ENCODE results near the gene TMSB15A. TPM values are rescaled to one million over a fixed set of nuclear protein-coding genes. Genes with fewer than 3 reads are reported as not detected.
"Not testable (repeated sequence)": the region's sequence is repeated elsewhere in the genome, so short reads cannot be mapped to it uniquely, and the experiment has no call there.

TMSB15A gene
- total RNA-seq = 1 to 10 TPM in 1 of 2 donors, not detected in 1; 1.1 TPM

DNA sequence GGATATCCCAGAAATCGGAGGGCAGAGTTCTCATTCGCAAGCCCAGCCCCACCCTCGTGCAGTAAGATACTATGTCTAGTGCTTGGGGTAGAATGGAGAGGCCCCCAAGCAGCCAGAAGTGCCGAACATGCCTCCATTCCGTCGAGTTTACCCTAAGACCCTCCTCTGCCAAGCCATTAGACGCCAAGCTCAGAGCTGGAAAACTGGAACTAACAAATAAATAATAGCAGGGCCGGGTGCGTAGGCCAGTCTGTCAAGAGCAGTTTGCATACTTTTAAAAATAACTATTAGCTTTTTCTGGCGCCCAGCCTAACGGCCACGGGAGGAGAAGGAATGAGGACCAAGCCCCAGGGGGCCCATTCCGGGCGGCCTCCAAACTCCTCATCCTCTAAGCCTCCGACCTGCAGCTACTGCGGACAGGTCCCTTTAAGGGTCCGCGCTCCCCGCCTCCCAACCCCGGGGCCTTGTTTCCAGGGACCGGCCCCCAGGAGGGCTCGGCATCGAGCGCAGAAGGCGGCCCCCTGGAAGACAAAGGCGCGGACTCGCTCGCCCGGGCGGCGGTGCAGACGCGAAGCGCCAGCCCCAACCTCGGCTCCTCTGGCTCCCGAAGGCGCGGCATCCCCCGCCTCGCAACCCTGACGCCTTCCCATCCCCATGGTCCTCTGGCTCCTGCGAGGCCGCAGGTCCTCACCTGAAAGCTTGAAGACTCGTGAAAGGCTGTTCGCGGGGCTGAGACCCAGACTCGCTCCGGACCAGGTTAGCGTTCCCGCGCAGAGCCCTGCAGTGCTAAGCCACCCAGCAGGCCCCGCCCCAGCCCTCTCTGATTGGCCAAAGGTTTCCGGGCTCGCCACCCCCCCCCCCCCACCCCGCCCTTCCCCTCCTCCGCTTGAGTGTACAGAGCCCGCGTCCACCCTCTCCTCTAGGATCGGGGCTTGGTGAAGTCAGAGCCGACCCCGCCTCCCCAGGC lies at the start of gene TMSB15A:
Gene TMSB15A (minus strand): TSS at position 765 of the 967 bp plus-strand sequence.
- no peak within 1 kb of the TSS for H3K27ac ChIP-seq
- H3K4me3 ChIP-seq = peak within 1 kb of the TSS; percentile 73
- H3K9me3 ChIP-seq = no peaks in the 10 kb centered on the region
- no peak for TF ChIP-seq CTCF (IDR thresholded peaks at IDR 0.05)
- peak; percentile 65 for ATAC-seq (ENCODE audit: insufficient number of reproducible peaks, low FRiP score, low read depth)
- no peaks in the 10 kb centered on the region for H3K27me3 ChIP-seq (replicated peaks; ENCODE audit: insufficient read depth)
- peaks cover 0 to 7% of the 10 kb centered on the region in 2 donors for H3K4me1 ChIP-seq (ENCODE audit: control insufficient read depth in 1 of 2, low read depth in 2 of 2)
- DNase-seq (ENCODE audit: low spot score) = peak; percentile 17
- no peaks in the 10 kb centered on the region for H3K36me3 ChIP-seq

- Histone ChIP-seq H3K27ac (no peak overlapping the region), H3K4me3 (no peak overlapping the region), H3K4me1 (ENCODE audit: control insufficient read depth in 1 of 2, low read depth in 2 of 2) (no peaks in the 10 kb centered on the region), H3K9me3 (no peaks in the 10 kb centered on the region), H3K36me3 (no peaks in the 10 kb centered on the region), H3K27me3 (replicated peaks; ENCODE audit: insufficient read depth) (no peaks in the 10 kb centered on the region)
- ATAC-seq (ENCODE audit: insufficient number of reproducible peaks, low FRiP score, low read depth) (no peak), DNase-seq (ENCODE audit: low spot score) (no peak)
- no peak for TF ChIP-seq CTCF (IDR thresholded peaks at IDR 0.05)
Measured at GRCh38 chrX:102560423-102561068, 44.0 kb upstream of the TMSB15A start.

GRCh38 chrX:102558607-102559006 lies 42.1 kb upstream of the TMSB15A start:
- DNase-seq (ENCODE audit: low spot score) = no peak
- Histone ChIP-seq H3K27me3 (replicated peaks; ENCODE audit: insufficient read depth) (no peaks in the 10 kb centered on the region), H3K4me3 (no peak overlapping the region), H3K4me1 (ENCODE audit: control insufficient read depth in 1 of 2, low read depth in 2 of 2) (no peaks in the 10 kb centered on the region), H3K27ac (no peak overlapping the region), H3K36me3 (no peaks in the 10 kb centered on the region), H3K9me3 (no peaks in the 10 kb centered on the region)
- no peak for TF ChIP-seq CTCF (IDR thresholded peaks at IDR 0.05)
- no peak for ATAC-seq (ENCODE audit: insufficient number of reproducible peaks, low FRiP score, low read depth)

GRCh38 chrX:102548231-102548630 lies 31.7 kb upstream of the TMSB15A start:
- no peak for TF ChIP-seq CTCF (IDR thresholded peaks at IDR 0.05)
- no peak for ATAC-seq (ENCODE audit: insufficient number of reproducible peaks, low FRiP score, low read depth)
- no peak overlapping the region for H3K27ac ChIP-seq

DNA sequence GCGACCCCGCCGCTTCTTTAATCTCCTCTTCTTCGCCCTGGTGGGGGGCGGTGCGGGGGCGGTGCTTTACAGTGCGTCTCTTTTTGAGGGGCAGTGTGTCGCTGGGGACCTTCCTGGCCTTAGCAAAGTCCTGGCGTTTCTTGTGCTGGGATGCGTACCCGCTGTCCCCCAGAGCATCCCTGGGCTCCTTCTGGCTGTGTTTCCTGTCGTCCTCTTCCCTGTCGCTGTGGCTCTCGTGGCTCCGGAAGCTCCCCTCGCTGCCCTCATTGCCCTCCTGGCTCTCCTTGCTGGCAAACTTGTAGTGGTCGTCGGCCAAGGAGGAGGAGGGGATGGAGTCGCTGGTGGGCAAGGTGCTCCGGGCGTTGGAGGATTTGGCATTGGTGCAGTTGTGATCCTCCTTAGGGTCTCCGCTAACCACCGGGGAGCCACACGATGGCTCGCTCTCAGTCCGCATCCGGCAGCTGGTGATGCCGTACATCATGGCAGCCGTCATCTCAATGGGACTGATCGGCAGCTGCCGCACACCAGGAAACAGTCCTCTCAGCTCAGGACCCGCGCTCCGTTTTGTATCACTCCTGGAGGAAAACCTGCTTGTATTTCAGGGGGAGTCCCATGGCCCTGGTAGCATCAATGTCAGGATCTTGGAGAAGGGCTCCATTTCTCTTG lies 30.4 kb upstream of the TMSB15A start:
- Histone ChIP-seq H3K4me1 (ENCODE audit: control insufficient read depth in 1 of 2, low read depth in 2 of 2) (no peaks in the 10 kb centered on the region), H3K27ac (no peak overlapping the region), H3K27me3 (replicated peaks; ENCODE audit: insufficient read depth) (no peaks in the 10 kb centered on the region), H3K36me3 (no peaks in the 10 kb centered on the region), H3K9me3 (no peaks in the 10 kb centered on the region), H3K4me3 (peak overlapping the region; percentile 62)
- no peak for DNase-seq (ENCODE audit: low spot score)
- no peak for ATAC-seq (ENCODE audit: insufficient number of reproducible peaks, low FRiP score, low read depth)
- no peak for TF ChIP-seq CTCF (IDR thresholded peaks at IDR 0.05)

More at GRCh38 chrX:102548231-102548630, 31.7 kb upstream of the TMSB15A start:
- Histone ChIP-seq H3K4me1 (ENCODE audit: control insufficient read depth in 1 of 2, low read depth in 2 of 2) (no peaks in the 10 kb centered on the region), H3K4me3 (no peak overlapping the region), H3K27me3 (replicated peaks; ENCODE audit: insufficient read depth) (no peaks in the 10 kb centered on the region), H3K9me3 (no peaks in the 10 kb centered on the region), H3K36me3 (no peaks in the 10 kb centered on the region)
- DNase-seq (ENCODE audit: low spot score) = no peak

DNA sequence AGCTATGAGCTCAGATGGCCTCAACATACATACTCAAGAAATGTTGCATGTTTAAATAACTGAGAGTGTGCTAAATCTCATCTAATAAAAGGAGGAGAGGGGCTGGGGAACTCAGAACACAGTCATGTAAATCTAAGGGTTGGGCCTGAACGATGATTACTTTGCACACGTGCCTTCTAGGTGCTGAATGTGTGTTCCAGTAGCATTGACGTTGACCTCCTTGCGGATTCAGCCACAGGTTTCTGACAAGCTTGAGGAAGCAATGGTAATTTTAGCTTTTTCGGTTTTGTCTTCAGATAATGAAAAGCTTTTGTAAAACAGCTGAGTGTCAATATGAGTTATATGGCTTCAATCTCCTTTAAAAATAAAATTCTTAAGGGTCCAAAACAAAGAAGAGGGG lies 29.6 kb upstream of the TMSB15A start:
- not testable (repeated sequence) for H3K27me3 ChIP-seq (replicated peaks; ENCODE audit: insufficient read depth); H3K36me3 ChIP-seq; ATAC-seq (ENCODE audit: insufficient number of reproducible peaks, low FRiP score, low read depth)

More for the DNA sequence above, 29.6 kb upstream of the TMSB15A start:
- not testable (repeated sequence) for DNase-seq (ENCODE audit: low spot score); H3K9me3 ChIP-seq; H3K27ac ChIP-seq; H3K4me3 ChIP-seq; H3K4me1 ChIP-seq (ENCODE audit: control insufficient read depth in 1 of 2, low read depth in 2 of 2)

All from thoracic aorta (tissue), 2 donors.